ENCODE results near the gene UBE2E2. TPM values are rescaled to one million over a fixed set of nuclear protein-coding genes. Genes with fewer than 3 reads are reported as not detected.

The UBE2E2 gene
- total RNA-seq, 2 experiments from 2014 or later, result 14.1 to 20.2 TPM

DNA sequence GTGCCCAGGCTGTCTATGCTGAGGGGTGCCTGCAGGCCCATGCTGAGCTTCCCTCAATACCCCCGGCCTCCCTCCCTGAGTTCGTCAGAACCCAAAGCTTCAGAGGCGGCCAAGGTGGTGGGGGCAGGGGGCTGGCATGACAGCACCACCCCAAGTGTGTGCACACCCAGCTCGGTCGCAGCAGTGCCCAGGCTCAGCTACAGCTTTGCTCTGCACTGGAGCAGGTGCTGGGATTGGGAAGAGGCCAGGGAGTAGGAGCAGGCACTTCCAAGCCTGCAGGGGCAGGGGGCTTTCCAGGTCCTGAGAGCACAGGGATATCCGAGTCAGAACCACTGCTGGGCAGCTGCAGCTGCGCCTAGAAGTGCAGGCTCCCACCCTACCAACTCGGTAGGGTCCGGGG, 283.9 kb downstream of the UBE2E2 start:
- no peaks in the 10 kb centered on the region for H3K36me3 ChIP-seq (ENCODE audit: insufficient read depth, low read length)
- TF ChIP-seq, protein P1, sequence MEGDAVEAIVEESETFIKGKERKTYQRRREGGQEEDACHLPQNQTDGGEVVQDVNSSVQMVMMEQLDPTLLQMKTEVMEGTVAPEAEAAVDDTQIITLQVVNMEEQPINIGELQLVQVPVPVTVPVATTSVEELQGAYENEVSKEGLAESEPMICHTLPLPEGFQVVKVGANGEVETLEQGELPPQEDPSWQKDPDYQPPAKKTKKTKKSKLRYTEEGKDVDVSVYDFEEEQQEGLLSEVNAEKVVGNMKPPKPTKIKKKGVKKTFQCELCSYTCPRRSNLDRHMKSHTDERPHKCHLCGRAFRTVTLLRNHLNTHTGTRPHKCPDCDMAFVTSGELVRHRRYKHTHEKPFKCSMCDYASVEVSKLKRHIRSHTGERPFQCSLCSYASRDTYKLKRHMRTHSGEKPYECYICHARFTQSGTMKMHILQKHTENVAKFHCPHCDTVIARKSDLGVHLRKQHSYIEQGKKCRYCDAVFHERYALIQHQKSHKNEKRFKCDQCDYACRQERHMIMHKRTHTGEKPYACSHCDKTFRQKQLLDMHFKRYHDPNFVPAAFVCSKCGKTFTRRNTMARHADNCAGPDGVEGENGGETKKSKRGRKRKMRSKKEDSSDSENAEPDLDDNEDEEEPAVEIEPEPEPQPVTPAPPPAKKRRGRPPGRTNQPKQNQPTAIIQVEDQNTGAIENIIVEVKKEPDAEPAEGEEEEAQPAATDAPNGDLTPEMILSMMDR (IDR thresholded peaks at IDR 0.05), result no peak
- Mint-ChIP-seq H3K4me1 (ENCODE audit: low read depth) (no peaks in the 10 kb centered on the region), H3K4me3 (no peak overlapping the region), H3K27me3 (no peaks in the 10 kb centered on the region), H3K27ac (no peak overlapping the region), H3K9me3 (peaks cover 4% of the 10 kb centered on the region), H3K36me3 (ENCODE audit: low read depth) (peaks cover 15% of the 10 kb centered on the region)
- intact Hi-C loops (cut with DNase I, micrococcal nuclease), result no loop called here
- DNase-seq (no peak), ATAC-seq (ENCODE audit: poor library complexity) (no peak)
- H3K4me3 ChIP-seq (ENCODE audit: low read length), result no peak overlapping the region
- POLR2A ChIA-PET, result no interaction called here
- H3K4me1 ChIP-seq (ENCODE audit: insufficient read depth, low read length), result no peaks in the 10 kb centered on the region
- peaks cover 6 to 18% of the 10 kb centered on the region in 2 experiments for H3K9me3 ChIP-seq (ENCODE audit: control insufficient read depth in 1 of 2, insufficient read depth in 1 of 2, low read length in 2 of 2)
- H3K27ac ChIP-seq (ENCODE audit: low read depth in 1 of 2, low read length in 2 of 2), result no peak overlapping the region
- CTCF ChIA-PET, result no interaction called here
- H3K27me3 ChIP-seq (ENCODE audit: control insufficient read depth in 1 of 2, insufficient read depth in 2 of 2, low read length in 2 of 2), result no peaks in the 10 kb centered on the region

DNA sequence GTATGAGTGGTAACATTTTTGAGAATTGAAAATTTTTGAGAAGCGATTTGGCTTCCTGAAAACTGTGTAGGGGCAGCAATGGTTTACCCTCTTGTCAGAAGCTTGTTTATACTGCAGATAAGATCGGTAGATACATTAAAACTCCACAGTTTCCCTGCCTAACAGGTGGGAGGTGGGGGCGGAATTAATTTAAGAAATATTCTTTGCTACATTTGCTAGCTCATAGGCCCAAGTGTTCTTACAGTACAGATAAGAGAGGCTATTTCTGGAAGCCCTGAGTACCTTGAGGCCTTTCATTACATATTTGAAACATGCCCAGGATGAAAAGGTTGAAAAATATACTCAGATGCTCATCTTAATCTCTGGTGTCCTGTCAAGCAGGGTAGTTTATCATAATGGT, 285.5 kb downstream of the UBE2E2 start:
- Mint-ChIP-seq H3K27ac (no peak overlapping the region), H3K9me3 (peaks cover 2% of the 10 kb centered on the region), H3K36me3 (ENCODE audit: low read depth) (peaks cover 15% of the 10 kb centered on the region), H3K4me1 (ENCODE audit: low read depth) (no peaks in the 10 kb centered on the region), H3K4me3 (no peak overlapping the region), H3K27me3 (no peaks in the 10 kb centered on the region)
- no peak for ATAC-seq (ENCODE audit: poor library complexity)
- no peaks in the 10 kb centered on the region for H3K27me3 ChIP-seq (ENCODE audit: control insufficient read depth in 1 of 2, insufficient read depth in 2 of 2, low read length in 2 of 2)
- TF ChIP-seq, protein P1 (IDR thresholded peaks at IDR 0.05), result no peak
- intact Hi-C loops (cut with DNase I, micrococcal nuclease), result no loop called here
- ChIA-PET CTCF (no interaction called here), POLR2A (no interaction called here)
- H3K9me3 ChIP-seq (ENCODE audit: control insufficient read depth in 1 of 2, insufficient read depth in 1 of 2, low read length in 2 of 2), result peaks cover 6 to 18% of the 10 kb centered on the region in 2 experiments
- no peaks in the 10 kb centered on the region for H3K4me1 ChIP-seq (ENCODE audit: insufficient read depth, low read length)
- no peaks in the 10 kb centered on the region for H3K36me3 ChIP-seq (ENCODE audit: insufficient read depth, low read length)
- DNase-seq, result no peak
- H3K27ac ChIP-seq (ENCODE audit: low read depth in 1 of 2, low read length in 2 of 2), result no peak overlapping the region
- H3K4me3 ChIP-seq (ENCODE audit: low read length), result no peak overlapping the region

DNA sequence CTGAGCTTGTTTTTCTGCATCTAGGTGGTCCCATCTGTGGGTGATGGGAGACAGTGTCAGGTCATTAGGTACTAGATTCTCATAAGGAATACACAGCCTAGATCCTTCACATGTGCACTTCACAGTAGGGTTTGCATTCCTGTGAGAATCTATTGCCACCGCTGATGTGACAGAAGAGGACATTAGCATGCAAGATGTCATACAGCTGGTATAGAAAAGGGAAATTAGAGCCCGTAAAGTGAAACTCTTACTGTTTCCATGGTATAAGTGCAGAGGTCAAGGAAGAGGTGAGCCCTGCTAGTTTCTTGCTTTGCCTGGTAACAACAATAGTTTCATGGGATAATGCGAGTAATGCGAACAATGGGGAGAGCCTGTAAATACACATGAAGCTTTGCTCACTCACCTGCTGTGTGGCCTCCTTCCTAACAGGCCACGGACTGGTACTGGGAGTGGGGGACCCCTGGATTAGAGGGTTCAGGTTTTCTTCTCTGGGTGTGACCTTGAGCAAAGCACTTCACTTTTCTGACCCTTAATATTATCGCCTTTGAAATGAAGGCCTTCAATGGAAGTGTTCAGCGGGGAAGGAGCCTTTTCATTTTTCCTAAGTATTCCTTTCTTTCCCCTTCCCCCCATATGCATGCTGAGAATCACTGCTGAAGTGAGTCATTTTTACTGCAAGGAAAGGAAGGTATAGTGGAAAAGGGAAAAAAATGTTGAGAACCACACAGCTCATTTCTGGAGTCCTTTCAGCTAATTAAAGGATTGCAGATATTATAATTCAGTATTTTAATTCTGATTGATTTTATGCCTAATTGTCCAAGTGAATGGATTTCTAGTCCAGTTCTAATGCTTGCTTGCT, 286.4 kb downstream of the UBE2E2 start:
- no peaks in the 10 kb centered on the region for H3K27me3 ChIP-seq (ENCODE audit: control insufficient read depth in 1 of 2, insufficient read depth in 2 of 2, low read length in 2 of 2)
- no peaks in the 10 kb centered on the region for H3K4me1 Mint-ChIP-seq (ENCODE audit: low read depth)

More for the DNA sequence above, 286.4 kb downstream of the UBE2E2 start:
- DNase-seq, result no peak
- no peak overlapping the region for H3K27ac ChIP-seq (ENCODE audit: low read depth in 1 of 2, low read length in 2 of 2)
- Mint-ChIP-seq H3K27me3 (no peaks in the 10 kb centered on the region), H3K36me3 (ENCODE audit: low read depth) (peaks cover 7% of the 10 kb centered on the region), H3K27ac (no peak overlapping the region), H3K4me3 (no peak overlapping the region), H3K9me3 (peaks cover under 1% of the 10 kb centered on the region)
- H3K9me3 ChIP-seq (ENCODE audit: control insufficient read depth in 1 of 2, insufficient read depth in 1 of 2, low read length in 2 of 2), result peaks cover 6 to 18% of the 10 kb centered on the region in 2 experiments
- POLR2A ChIA-PET, result no interaction called here
- TF ChIP-seq, protein P1 (IDR thresholded peaks at IDR 0.05), result no peak
- CTCF ChIA-PET, result no interaction called here
- intact Hi-C loops (cut with DNase I, micrococcal nuclease), result no loop called here
- no peak for ATAC-seq (ENCODE audit: poor library complexity)
- no peaks in the 10 kb centered on the region for H3K36me3 ChIP-seq (ENCODE audit: insufficient read depth, low read length)
- no peak overlapping the region for H3K4me3 ChIP-seq (ENCODE audit: low read length)
- H3K4me1 ChIP-seq (ENCODE audit: insufficient read depth, low read length), result no peaks in the 10 kb centered on the region

Measured in CD4-positive, alpha-beta T cell (primary cell).